ENCODE data around the gene QPRT. TPM values are rescaled to one million over a fixed set of nuclear protein-coding genes. Genes with fewer than 3 reads are reported as not detected.

Gene QPRT
- polyA plus RNA-seq, 1 experiment, result 4.2 TPM

GRCh38 chr16:29673501-29673900 lies 5.5 kb upstream of the QPRT start:
- no peak for DNase-seq (ENCODE audit: low read depth)
- ChIA-PET POLR2A (no interaction called here), CTCF (interaction anchor here (0.7 kb wide), 1 partner anchor 18 kb away, joined by 3 read pairs; no protein-coding TSS in a partner anchor)
- H3K4me3 ChIP-seq (ENCODE audit: low read depth, low read length), result no peak overlapping the region
- H3K36me3 ChIP-seq (ENCODE audit: control insufficient read depth, insufficient read depth, low read length), result no peaks in the 10 kb centered on the region
- no peaks in the 10 kb centered on the region for H3K27me3 ChIP-seq (ENCODE audit: control insufficient read depth, insufficient read depth, low read length)
- TF ChIP-seq, protein P1, sequence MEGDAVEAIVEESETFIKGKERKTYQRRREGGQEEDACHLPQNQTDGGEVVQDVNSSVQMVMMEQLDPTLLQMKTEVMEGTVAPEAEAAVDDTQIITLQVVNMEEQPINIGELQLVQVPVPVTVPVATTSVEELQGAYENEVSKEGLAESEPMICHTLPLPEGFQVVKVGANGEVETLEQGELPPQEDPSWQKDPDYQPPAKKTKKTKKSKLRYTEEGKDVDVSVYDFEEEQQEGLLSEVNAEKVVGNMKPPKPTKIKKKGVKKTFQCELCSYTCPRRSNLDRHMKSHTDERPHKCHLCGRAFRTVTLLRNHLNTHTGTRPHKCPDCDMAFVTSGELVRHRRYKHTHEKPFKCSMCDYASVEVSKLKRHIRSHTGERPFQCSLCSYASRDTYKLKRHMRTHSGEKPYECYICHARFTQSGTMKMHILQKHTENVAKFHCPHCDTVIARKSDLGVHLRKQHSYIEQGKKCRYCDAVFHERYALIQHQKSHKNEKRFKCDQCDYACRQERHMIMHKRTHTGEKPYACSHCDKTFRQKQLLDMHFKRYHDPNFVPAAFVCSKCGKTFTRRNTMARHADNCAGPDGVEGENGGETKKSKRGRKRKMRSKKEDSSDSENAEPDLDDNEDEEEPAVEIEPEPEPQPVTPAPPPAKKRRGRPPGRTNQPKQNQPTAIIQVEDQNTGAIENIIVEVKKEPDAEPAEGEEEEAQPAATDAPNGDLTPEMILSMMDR (IDR thresholded peaks at IDR 0.05; ENCODE audit: insufficient read depth, low read depth, low read length), result no peak

GRCh38 chr16:29674188-29674587 lies 4.8 kb upstream of the QPRT start:
- Histone ChIP-seq H3K4me3 (ENCODE audit: low read depth, low read length) (no peak overlapping the region), H3K27me3 (ENCODE audit: control insufficient read depth, insufficient read depth, low read length) (no peaks in the 10 kb centered on the region), H3K36me3 (ENCODE audit: control insufficient read depth, insufficient read depth, low read length) (no peaks in the 10 kb centered on the region)
- DNase-seq (ENCODE audit: low read depth), result no peak
- TF ChIP-seq, protein P1 (IDR thresholded peaks at IDR 0.05; ENCODE audit: insufficient read depth, low read depth, low read length), result no peak
- ChIA-PET CTCF (interaction anchor here (0.7 kb wide), 1 partner anchor 17 kb away, joined by 3 read pairs; no protein-coding TSS in a partner anchor), POLR2A (no interaction called here)

DNA sequence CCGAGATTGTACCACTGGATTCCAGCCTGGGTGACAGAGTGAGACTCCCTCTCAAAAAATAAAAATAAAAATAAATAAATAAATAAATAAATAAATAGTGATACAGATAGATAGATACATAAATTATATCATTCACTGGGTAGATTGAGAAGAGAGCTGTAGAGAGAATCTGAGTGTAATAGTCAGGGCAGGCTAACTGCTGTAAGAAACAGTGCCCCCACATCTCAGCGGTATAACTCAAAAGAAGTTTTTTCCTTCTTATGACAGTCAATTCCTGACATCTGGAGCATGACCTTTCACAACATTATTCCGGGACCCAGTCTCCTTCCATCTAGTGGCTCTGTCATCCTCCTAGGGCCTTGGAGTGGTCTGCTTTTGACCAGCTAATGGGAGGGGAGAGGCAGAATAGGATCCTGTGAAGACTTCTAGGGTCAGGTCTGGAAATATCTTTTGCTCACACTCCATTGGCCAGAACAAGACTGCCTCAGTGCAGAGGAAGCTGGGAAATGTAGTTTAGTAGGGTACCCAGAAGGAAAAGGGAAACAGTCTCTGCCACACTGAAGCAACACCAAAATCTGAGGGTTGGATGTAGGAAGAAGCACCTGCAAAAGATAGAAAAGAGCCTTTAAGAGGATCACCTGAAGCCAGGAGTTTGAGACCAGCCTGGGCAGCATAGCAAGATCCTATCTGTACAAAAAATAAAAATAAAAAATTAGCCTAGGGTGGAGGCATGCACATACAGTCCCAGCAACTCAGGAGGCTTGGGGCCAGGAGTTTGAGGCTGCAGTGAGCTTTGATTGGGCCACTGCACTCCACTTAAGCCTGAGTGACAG lies 3.0 kb upstream of the QPRT start:
- POLR2A ChIA-PET, result no interaction called here
- Histone ChIP-seq H3K36me3 (ENCODE audit: control insufficient read depth, insufficient read depth, low read length) (no peaks in the 10 kb centered on the region), H3K4me3 (ENCODE audit: low read depth, low read length) (no peak overlapping the region), H3K27me3 (ENCODE audit: control insufficient read depth, insufficient read depth, low read length) (no peaks in the 10 kb centered on the region)
- CTCF ChIA-PET, result interaction anchor here (1.0 to 1.1 kb wide), 2 partner anchors 12 to 25 kb away, joined by 3 read pairs; no protein-coding TSS in a partner anchor
- DNase-seq (ENCODE audit: low read depth), result no peak
- TF ChIP-seq, protein P1 (IDR thresholded peaks at IDR 0.05; ENCODE audit: insufficient read depth, low read depth, low read length), result no peak

- Histone ChIP-seq H3K4me3 (ENCODE audit: low read depth, low read length) (no peak overlapping the region), H3K27me3 (ENCODE audit: control insufficient read depth, insufficient read depth, low read length) (no peaks in the 10 kb centered on the region), H3K36me3 (ENCODE audit: control insufficient read depth, insufficient read depth, low read length) (no peaks in the 10 kb centered on the region)
- ChIA-PET POLR2A (no interaction called here), CTCF (no interaction called here)
- TF ChIP-seq, protein P1 (IDR thresholded peaks at IDR 0.05; ENCODE audit: insufficient read depth, low read depth, low read length), result no peak
- DNase-seq (ENCODE audit: low read depth), result no peak
Observed at GRCh38 chr16:29676989-29677785, 1.8 kb upstream of the QPRT start.

DNA sequence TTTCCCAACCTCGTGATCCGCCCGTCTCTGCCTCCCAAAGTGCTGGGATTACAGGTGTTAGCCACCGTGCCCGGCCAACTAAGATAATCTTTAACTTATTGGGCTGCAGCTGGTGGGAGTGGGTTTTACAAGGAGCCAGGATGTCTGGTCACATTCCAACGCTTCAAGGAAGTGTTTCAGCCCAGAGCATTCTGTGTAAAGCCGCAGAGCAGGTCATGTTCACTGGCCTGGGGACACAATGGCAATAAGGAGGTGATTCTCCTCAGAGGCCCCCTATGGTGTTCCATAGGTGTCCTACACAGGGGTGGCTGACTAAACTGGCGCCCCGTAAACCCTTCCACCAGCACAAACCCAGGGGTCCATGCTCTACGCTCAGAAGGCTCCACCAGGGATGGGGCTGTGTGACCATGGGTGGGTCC lies 1.2 kb downstream of the QPRT start:
- POLR2A ChIA-PET, result no interaction called here
- DNase-seq (ENCODE audit: low read depth), result no peak
- CTCF ChIA-PET, result no interaction called here
- TF ChIP-seq, protein P1 (IDR thresholded peaks at IDR 0.05; ENCODE audit: insufficient read depth, low read depth, low read length), result no peak
- Histone ChIP-seq H3K36me3 (ENCODE audit: control insufficient read depth, insufficient read depth, low read length) (no peaks in the 10 kb centered on the region), H3K4me3 (ENCODE audit: low read depth, low read length) (no peak overlapping the region), H3K27me3 (ENCODE audit: control insufficient read depth, insufficient read depth, low read length) (no peaks in the 10 kb centered on the region)

Measured in BJ (cell line).